Measurements from ENCODE around the gene TM4SF18. TPM values are rescaled to one million over a fixed set of nuclear protein-coding genes. Genes with fewer than 3 reads are reported as not detected.

The TM4SF18 gene
- total RNA-seq, 1 donor from 2014 or later, result 11.2 TPM

DNA sequence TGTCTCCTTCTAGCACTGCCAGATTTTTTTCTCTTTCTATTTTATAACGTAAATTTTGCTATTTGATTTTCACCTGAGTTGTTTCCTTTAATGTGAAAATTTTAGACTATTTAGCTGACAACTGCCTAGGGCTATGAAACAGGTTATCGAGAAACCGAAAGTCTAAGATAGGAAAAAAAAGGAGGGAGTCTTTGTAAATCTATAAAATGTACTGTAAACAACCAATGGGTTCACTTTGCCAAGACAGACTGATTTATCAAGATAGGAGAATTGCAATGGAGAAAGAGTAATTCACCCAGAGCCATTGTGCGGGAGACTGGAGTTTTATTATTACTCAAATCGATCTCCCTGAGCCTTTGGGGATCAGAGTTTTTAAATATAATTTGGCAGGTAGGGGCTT lies 50.0 kb downstream of the TM4SF18 start:
- DNase-seq, result no peak

GRCh38 chr3:149282836-149283235 lies 50.6 kb downstream of the TM4SF18 start:
- DNase-seq, result no peak

GRCh38 chr3:149282322-149282721 lies 51.1 kb downstream of the TM4SF18 start:
- no peak for DNase-seq

DNA sequence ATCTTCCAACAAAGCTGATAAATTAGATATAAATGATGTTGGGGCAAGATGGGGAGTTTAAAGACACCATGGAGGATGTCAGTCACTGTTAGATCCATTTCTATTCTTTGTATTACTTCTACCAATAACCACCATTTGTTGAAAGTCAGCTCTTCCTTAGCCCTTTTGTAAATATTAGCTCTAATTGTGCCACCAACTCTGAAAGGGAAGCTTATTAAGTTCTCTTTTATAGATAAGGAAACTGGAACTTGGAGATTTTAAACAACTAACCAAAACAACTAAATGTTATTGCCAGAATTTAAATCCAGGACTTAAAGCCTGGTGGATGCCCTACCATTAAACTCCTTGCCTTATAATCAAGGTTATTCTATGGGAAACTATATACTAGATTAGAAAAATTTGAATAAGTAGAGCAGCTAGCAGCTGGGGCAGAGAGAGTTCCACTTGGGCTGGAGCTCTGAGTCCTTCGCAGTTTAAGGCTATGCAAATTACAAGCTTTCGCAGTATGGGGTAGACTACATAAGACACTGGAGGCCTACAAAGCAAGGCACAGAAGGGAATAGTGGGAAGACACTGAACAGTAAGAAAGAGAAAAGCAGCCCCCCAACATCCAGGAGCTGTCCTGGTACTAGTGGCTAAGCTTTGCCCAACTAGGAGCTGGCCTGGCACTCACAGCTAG lies 52.6 kb downstream of the TM4SF18 start:
- DNase-seq, result no peak

DNA sequence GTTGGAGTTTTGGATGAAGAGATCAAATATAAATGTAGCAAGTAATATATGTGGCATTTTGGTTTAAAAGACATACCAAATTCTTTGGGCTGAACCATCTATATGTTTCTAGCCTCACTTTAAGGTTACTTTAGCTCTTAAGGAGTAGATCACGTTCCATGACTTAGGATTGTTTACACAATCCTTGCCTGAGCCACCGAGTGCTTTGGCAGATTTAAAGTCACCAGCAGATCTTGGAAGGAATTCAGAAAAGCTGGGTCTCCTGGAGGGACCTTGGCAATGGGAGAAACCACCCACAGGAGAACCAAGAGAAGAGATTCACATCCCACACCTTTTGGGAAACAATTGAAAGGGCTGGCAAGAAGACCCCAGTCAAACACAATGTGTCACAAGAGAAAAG lies 54.5 kb downstream of the TM4SF18 start:
- DNase-seq, result no peak

GRCh38 chr3:149277331-149277813 lies 56.1 kb downstream of the TM4SF18 start:
- DNase-seq, result no peak

GRCh38 chr3:149276619-149277018 lies 56.8 kb downstream of the TM4SF18 start:
- no peak for DNase-seq

GRCh38 chr3:149274220-149274619 lies 59.2 kb downstream of the TM4SF18 start:
- DNase-seq, result no peak

- peak; percentile 89 for DNase-seq
Observed at GRCh38 chr3:149273096-149273751, 60.2 kb downstream of the TM4SF18 start.

GRCh38 chr3:149271669-149272068 lies 61.8 kb downstream of the TM4SF18 start:
- DNase-seq, result no peak

DNA sequence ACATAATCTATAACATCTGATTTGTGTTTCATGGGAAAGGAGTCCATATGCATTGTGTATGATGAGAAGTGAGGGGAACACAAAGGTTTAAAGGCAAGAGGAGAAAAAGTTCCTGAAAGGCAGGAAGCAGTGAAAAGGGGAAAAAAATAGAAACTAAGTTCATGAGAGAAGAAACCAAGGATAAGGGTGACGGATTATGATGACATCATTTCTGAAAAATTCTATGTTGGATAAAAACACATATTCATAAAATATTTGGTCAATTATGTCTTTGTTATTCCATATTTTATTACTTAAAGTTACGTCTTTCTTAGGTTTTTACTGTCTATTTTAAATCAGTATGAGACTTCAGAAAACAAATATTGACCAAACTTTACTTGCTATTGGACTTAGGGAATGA lies 63.3 kb downstream of the TM4SF18 start:
- no peak for DNase-seq

DNA sequence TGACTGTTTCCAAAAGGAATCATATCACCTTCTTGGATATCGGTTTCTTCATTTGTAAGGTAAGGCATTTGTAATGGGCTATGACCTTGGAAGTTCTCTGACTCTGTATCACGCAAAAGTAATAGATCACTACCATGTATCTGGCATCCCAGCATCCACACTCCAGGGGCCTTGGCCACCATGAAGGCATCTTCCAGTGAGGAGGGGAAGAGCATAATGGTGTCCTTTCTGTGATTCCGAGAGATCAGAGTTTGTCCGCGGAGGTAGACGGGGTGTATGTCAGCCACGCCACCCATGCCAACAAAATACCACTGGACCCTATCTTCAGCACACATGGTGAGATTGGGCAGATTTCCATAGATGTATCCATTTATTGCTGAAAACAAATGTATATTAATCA lies 63.7 kb downstream of the TM4SF18 start:
- no peak for DNase-seq

Other genes starting within 250 kb of the TM4SF18 start
- 35.0 TPM for gene HLTF, start 247.1 kb downstream of the TM4SF18 start, total RNA-seq
- 20.2 TPM for gene HPS3, start 204.0 kb downstream of the TM4SF18 start, total RNA-seq
- 5.2 TPM for gene CP, start 111.8 kb downstream of the TM4SF18 start, total RNA-seq
- gene TM4SF1, start 44.0 kb upstream of the TM4SF18 start, total RNA-seq, result 90.2 TPM
- not detected for gene TM4SF4, start 141.1 kb upstream of the TM4SF18 start, total RNA-seq

Data from tongue (tissue), 2 donors.